ENCODE data around the gene IL18BP.

Gene IL18BP

DNA sequence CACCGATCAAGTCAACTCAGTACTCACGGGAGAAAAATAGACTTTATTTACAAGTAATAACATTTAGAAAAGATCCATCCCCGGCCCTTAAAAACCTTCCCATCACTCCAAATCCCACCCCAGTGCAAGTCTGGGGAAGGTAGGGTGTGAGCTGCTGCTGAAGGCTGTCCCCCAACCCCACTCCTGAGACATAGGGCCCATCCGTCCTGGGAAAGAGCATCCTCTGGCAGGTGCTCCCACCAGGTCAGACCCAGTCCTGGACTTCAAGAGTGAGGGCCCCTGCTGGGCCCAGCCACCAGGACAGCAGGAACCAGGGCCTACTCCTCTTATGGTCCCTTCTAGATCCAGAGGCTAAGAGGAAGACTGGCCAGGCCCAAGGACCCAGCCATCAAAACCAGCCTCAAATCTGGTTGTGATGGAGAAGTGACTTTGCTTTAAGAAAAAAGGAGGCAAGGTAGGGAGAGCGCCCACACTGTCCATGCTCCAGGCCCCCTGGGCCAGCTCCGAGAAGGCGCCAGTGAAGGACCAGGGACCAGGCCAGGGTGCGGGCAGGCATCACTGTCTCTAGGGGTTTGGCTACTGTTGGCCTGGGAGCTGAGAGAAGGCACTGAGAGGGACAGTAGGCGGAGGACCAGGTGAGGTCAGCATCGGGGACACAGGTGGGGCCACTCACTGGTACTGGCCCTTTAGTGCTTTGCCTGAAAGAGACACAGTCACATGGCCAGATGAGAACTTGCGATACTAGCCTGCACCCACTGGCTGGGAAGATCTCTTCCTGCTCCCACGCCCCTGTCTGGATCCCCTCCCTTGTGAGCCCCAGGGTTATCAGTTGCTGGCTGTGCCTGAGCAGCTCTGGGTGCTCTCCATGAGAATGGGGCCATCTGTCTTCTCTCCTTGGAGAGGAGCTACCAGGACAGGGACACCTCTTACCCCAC is 4.4 kb downstream of the IL18BP start:
- in situ Hi-C loops (cut with MboI; ENCODE audit: low sequenced_read_pairs, unreplicated experiment): no loop called here
- DNase-seq (ENCODE audit: low spot score): no peak
- TF ChIP-seq, protein P1, sequence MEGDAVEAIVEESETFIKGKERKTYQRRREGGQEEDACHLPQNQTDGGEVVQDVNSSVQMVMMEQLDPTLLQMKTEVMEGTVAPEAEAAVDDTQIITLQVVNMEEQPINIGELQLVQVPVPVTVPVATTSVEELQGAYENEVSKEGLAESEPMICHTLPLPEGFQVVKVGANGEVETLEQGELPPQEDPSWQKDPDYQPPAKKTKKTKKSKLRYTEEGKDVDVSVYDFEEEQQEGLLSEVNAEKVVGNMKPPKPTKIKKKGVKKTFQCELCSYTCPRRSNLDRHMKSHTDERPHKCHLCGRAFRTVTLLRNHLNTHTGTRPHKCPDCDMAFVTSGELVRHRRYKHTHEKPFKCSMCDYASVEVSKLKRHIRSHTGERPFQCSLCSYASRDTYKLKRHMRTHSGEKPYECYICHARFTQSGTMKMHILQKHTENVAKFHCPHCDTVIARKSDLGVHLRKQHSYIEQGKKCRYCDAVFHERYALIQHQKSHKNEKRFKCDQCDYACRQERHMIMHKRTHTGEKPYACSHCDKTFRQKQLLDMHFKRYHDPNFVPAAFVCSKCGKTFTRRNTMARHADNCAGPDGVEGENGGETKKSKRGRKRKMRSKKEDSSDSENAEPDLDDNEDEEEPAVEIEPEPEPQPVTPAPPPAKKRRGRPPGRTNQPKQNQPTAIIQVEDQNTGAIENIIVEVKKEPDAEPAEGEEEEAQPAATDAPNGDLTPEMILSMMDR (IDR thresholded peaks at IDR 0.05; ENCODE audit: borderline replicate concordance, control extremely low read depth, extremely low read depth, insufficient read depth, missing control alignments): no peak

DNA sequence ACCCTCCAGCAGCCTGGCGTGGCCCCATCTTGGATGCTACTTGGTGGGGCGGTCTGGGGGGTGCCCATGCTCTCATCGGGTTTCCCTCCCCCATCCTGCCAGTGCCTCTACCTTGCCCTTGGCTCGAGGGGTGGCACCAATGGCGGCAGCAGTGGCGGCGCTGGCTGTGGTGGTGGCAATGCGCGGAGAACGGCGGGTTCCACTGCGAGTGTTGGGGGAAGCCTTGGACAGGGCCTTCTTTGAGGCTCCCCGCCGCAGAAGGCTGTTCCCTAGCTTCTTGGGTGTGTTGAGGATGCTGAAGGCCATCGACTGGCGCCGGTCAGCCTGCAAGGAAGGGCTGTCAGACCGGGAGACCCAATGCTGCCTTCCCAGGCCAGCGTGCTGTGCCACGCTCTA is 5.1 kb downstream of the IL18BP start:
- in situ Hi-C loops (cut with MboI; ENCODE audit: low sequenced_read_pairs, unreplicated experiment): no loop called here
- TF ChIP-seq, protein P1 (IDR thresholded peaks at IDR 0.05; ENCODE audit: borderline replicate concordance, control extremely low read depth, extremely low read depth, insufficient read depth, missing control alignments): no peak
- DNase-seq (ENCODE audit: low spot score): no peak

DNA sequence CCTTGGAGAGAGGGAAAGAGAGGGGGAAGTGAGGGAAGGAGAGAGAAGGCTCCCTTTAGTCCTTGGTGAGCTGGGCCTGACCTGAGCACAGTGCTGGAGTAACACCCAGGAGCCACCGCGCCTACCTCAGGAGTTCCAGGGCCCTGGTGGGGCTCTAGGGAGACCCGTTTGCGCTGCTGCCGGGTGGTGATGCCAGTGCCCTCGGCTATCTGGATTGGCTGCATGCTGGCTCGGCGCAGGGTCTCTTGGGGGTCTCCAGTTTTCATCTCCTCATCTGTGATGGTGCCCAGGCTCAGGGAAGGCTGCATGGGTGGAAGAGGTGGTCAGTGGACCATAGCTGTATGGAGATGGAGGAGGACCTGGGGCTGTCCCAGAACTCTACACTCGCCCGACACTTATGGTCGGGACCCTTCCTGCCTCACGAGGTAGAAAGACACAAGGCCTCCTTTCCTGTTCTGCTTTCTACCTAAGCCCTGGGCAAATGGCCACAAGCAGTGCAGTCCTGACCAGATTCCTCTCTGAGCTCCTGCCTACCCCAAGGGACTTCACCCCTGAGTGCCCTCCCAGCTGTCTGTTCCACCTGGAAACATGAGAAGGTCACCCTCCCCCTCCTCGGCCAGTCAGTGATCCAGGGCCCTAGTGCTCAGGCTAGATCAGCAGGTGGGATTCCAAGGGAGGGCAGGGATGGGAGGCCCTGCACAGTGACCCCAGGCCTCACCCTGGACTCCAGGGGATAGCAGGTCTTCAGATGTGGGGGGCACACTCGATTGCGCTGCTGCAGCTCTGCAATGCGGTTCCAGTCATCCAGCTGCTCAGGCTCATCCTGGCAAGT is 6.0 kb downstream of the IL18BP start:
- in situ Hi-C loops (cut with MboI; ENCODE audit: low sequenced_read_pairs, unreplicated experiment): no loop called here
- DNase-seq (ENCODE audit: low spot score): no peak
- TF ChIP-seq, protein P1 (IDR thresholded peaks at IDR 0.05; ENCODE audit: borderline replicate concordance, control extremely low read depth, extremely low read depth, insufficient read depth, missing control alignments): no peak

DNA sequence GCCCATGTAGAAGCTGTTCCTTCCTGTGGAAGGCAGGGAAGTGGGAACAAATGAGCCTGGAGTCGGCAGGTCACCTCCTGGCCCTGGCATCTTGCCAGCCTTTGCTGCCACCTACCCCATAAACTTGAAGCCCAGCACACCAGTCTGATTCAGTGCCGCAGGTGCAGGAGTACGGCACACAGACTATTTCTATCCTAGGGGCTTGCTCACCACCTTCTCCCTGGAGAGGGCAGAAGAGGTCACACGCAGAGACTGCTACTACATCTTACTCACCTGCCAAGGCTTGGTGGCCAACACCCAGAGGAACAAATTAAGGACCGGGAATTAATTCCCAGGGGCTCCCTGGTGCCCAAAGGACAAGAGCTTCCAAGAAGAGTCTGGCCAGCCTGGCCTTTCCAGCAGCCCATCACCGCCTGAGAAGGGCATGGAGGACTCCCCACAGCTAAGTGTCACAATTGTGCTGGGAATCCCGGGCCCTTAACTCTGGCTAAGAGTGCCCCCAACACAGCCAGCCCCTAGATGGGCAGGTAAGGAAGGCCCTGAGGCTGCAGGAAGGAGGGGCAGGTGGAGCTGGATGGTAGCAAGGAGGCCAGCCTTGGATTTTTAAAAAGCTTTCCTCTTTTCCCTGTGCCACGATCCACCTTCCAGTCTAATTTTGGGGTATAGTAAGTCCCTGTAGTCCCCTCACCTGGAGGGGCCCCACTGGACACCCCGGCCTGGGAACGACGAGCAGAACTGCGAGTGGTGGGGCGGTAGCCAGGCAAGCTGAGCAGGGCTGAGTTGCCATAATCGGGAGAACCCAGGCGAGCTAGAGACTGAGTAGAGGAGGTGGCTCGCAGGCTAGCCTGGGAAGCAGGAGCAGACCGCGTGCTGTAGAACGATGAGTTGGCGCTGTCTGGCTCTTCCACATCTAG is 6.9 kb downstream of the IL18BP start:
- no peak for DNase-seq (ENCODE audit: low spot score)
- TF ChIP-seq, protein P1 (IDR thresholded peaks at IDR 0.05; ENCODE audit: borderline replicate concordance, control extremely low read depth, extremely low read depth, insufficient read depth, missing control alignments): no peak
- in situ Hi-C loops (cut with MboI; ENCODE audit: low sequenced_read_pairs, unreplicated experiment): no loop called here

DNA sequence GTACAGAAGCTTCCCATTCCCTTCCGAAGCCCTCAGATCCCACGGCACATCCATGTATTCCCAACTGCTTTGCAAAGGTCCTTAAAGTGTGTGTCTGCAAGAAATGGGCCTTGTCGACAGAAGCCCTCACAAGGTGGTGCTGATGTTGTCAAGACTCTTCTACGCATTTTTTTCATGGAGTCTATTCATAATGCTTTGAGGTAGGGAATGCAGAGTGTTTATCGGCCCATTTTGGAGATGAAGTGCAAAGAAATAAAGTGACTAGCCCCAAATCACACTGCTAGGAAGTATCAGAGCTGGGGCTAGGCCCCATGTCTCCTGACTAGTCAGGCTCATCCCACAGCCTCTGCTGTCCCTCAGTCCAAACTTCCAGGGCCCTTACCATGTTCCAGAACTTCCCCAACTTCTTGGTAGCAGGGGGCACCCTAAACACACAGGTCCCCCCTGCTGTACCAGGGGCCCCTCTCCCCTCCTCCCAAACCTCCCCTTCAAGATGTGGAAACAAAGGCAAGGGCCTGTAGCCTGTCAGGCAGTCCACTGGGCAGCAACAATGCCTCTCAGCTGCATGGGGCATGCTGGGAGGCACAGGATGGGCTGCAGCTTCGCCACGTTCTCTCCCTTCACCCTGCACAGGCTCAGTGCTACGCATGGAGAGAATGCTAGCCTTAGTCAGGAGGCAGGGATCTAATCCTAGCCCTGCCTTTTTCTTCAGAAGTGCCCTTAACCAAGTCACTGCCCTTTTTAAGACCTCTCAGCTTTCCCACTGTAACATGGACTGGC is 7.8 kb downstream of the IL18BP start:
- in situ Hi-C loops (cut with MboI; ENCODE audit: low sequenced_read_pairs, unreplicated experiment): no loop called here
- peak; percentile 18 for DNase-seq (ENCODE audit: low spot score)
- TF ChIP-seq, protein P1 (IDR thresholded peaks at IDR 0.05; ENCODE audit: borderline replicate concordance, control extremely low read depth, extremely low read depth, insufficient read depth, missing control alignments): no peak

All from GM13976 (cell line).